A673 (cell line): ENCODE measurements around the gene DPH2.

Experiments
- EZH2 ChIP-seq: fragments of 200-600 bp; sonication (generic); IDR thresholded peaks from 2 replicates; pipeline ENCODE4 v1.6.1; 2017; ENCODE audit warnings: borderline replicate concordance, low read depth, mild to moderate bottlenecking, mixed read lengths, antibody characterized with exemption, low read length; ENCODE audit not compliant: poor library complexity, severe bottlenecking
- TF ChIP-seq, protein P1 (sequence below): fragments of 300-800, 200-600 bp; sonication (generic); conservative IDR thresholded peaks from 2 replicates; pipeline ENCODE4 v1.5.1; 2017; ENCODE audit warnings: low read depth, mild to moderate bottlenecking, antibody characterized with exemption, low read length, moderate library complexity, mixed read lengths

DNA sequence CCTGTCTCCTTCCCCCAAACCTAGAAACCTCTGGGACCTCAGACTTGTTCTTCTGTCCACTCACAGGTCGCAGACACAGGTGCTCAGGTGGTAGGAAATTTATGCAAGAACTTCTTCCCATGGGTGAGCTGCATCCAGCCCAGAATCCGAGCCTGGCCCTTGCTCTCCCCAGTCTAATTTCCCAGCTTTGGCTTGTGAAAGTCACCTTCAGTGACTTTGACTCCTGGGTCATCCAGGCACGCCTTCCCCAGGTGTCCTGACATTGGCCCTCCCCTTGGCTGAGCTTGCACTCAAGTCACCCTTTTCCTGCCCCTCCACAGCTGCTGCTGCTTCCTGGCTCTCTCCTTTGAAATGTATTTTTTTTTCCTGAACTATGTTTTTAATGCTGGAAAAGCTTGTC, 16.4 kb upstream of the DPH2 start:
- TF ChIP-seq, protein P1, sequence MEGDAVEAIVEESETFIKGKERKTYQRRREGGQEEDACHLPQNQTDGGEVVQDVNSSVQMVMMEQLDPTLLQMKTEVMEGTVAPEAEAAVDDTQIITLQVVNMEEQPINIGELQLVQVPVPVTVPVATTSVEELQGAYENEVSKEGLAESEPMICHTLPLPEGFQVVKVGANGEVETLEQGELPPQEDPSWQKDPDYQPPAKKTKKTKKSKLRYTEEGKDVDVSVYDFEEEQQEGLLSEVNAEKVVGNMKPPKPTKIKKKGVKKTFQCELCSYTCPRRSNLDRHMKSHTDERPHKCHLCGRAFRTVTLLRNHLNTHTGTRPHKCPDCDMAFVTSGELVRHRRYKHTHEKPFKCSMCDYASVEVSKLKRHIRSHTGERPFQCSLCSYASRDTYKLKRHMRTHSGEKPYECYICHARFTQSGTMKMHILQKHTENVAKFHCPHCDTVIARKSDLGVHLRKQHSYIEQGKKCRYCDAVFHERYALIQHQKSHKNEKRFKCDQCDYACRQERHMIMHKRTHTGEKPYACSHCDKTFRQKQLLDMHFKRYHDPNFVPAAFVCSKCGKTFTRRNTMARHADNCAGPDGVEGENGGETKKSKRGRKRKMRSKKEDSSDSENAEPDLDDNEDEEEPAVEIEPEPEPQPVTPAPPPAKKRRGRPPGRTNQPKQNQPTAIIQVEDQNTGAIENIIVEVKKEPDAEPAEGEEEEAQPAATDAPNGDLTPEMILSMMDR = no peak
- TF ChIP-seq EZH2 = no peak
